HCT116 (cell line): ENCODE data around the gene DAZAP1. TPM values are rescaled to one million over a fixed set of nuclear protein-coding genes. Genes with fewer than 3 reads are reported as not detected.

Source experiments
- ATAC-seq: fragments of 200-7000 bp; cut with Tn5 transposase; 2 replicates; pipeline ENCODE4 v1.9.1; 2020; ENCODE audit warnings: mild to moderate bottlenecking, moderate library complexity
- BruUV-seq: library from RNA; stranded (reverse); fragments of 400-500 nt; replicated peaks from 2 replicates; lab custom pipeline; 2021; lab: Mats Ljungman, UMichigan
- CTCF ChIA-PET: fragments of 300-600 bp; sonication (Branson Sonifier 250); formaldehyde crosslinking; loops from one replicate; lab custom pipeline; 2021; ENCODE audit warnings: antibody characterized with exemption; lab: Charles Lee
- POLR2A ChIA-PET: fragments of 300-600, 350-600 bp; sonication (Branson Sonifier 250); formaldehyde crosslinking; loops from one replicate; lab custom pipeline; 2021; ENCODE audit warnings: antibody characterized with exemption; lab: Charles Lee
- RAD21 ChIA-PET, 2 experiments: fragments of 300-600 bp; sonication (Branson Sonifier 250); formaldehyde crosslinking; loops; one replicate each; lab custom pipeline; 2023; ENCODE audit warnings: low total read pairs in 2 of 2; ENCODE audit not compliant: uncharacterized antibody in 2 of 2, unreplicated experiment in 2 of 2, low non-redundant PET in 1 of 2; lab: Charles Lee
- DNase-seq: peaks from one replicate; pipeline ENCODE4 v3.0.0-alpha.2; 2010; ENCODE audit warnings: low read depth, low spot score
- H2AFZ ChIP-seq: fragments of 200-600 bp; shearing (Covaris generic), sonication (generic); 2 replicates; pipeline ENCODE4 v1.6.1; 2017; ENCODE audit warnings: low read depth, mixed run types, mixed read lengths, antibody characterized with exemption, low read length; ENCODE audit not compliant: poor library complexity, severe bottlenecking
- H3K27ac ChIP-seq: 2 replicates; pipeline ENCODE4 v1.5.1; 2012; ENCODE audit warnings: low read depth, low read length
- H3K27me3 ChIP-seq: fragments of 200-600 bp; sonication (generic); 2 replicates; pipeline ENCODE4 v1.6.1; 2016; ENCODE audit warnings: mixed run types, low read length, mixed read lengths; ENCODE audit not compliant: insufficient read depth
- H3K36me3 ChIP-seq, 2 experiments: fragments of 200-500 bp in 1 of 2; fragments of 200-600 bp in 1 of 2; sonication (Bioruptor generic) in 1 of 2; sonication (generic) in 1 of 2; 2 replicates each; pipeline versions ENCODE4 v1.5.1 to v1.6.1; 2014 to 2016; ENCODE audit warnings: low read length in 2 of 2, inconsistent platforms in 1 of 2, mixed read lengths in 1 of 2, mixed run types in 1 of 2; ENCODE audit not compliant: insufficient read depth in 2 of 2, control insufficient read depth in 1 of 2
- H3K4me1 ChIP-seq, 2 experiments: fragments of 200-600 bp in 1 of 2; sonication (generic) in 1 of 2; 2 replicates each; pipeline versions ENCODE4 v1.5.1 to v1.6.1; 2012 to 2017; ENCODE audit warnings: low read length in 2 of 2, inconsistent platforms in 1 of 2, mild to moderate bottlenecking in 1 of 2, mixed read lengths in 1 of 2, mixed run types in 1 of 2, moderate library complexity in 1 of 2; ENCODE audit not compliant: insufficient read depth in 2 of 2, control insufficient read depth in 1 of 2
- H3K4me2 ChIP-seq: fragments of 200-600 bp; sonication (generic); 2 replicates; pipeline ENCODE4 v1.6.1; 2017; ENCODE audit warnings: mixed run types, low read length, mixed read lengths
- H3K4me3 ChIP-seq, 2 experiments: fragments of 200-600 bp in 1 of 2; sonication (generic) in 1 of 2; replicated peaks in 1 of 2; 2 replicates each; pipeline ENCODE4 v1.5.1; 2011 to 2016; ENCODE audit warnings: low read length in 2 of 2, control low read depth in 1 of 2, low read depth in 1 of 2, mild to moderate bottlenecking in 1 of 2, mixed read lengths in 1 of 2, mixed run types in 1 of 2
- H3K79me2 ChIP-seq: fragments of 200-600 bp; sonication (generic); 2 replicates; pipeline ENCODE4 v1.6.1; 2017; ENCODE audit warnings: mild to moderate bottlenecking, mixed run types, low read length, moderate library complexity, mixed read lengths; ENCODE audit not compliant: insufficient read depth
- H3K9ac ChIP-seq: fragments of 200-600 bp; sonication (generic); 2 replicates; pipeline ENCODE4 v1.6.1; 2016; ENCODE audit warnings: low read length, mixed read lengths
- H3K9me2 ChIP-seq: fragments of 200-600 bp; sonication (generic), shearing (Covaris generic); 2 replicates; pipeline ENCODE4 v1.6.1; 2017; ENCODE audit warnings: mixed run types, mild to moderate bottlenecking, moderate library complexity; ENCODE audit not compliant: insufficient read depth
- H3K9me3 ChIP-seq, 2 experiments: fragments of 200-500 bp in 1 of 2; fragments of 200-600 bp in 1 of 2; sonication (Bioruptor generic) in 1 of 2; sonication (generic) in 1 of 2; 2 replicates each; pipeline ENCODE4 v1.6.1; 2014 to 2017; ENCODE audit warnings: low read length in 2 of 2, mixed read lengths in 2 of 2, inconsistent platforms in 1 of 2, low read depth in 1 of 2, mild to moderate bottlenecking in 1 of 2, mixed run types in 1 of 2, moderate library complexity in 1 of 2; ENCODE audit not compliant: control insufficient read depth in 1 of 2, insufficient read depth in 1 of 2
- H4K20me1 ChIP-seq: fragments of 200-600 bp; sonication (generic), shearing (Covaris generic); 2 replicates; pipeline ENCODE4 v1.6.1; 2017; ENCODE audit warnings: mixed run types, mild to moderate bottlenecking, moderate library complexity; ENCODE audit not compliant: insufficient read depth
- CBX3 ChIP-seq: IDR thresholded peaks from 2 replicates; pipeline ENCODE4 v1.6.1; 2012; ENCODE audit warnings: low read depth
- EGR1 ChIP-seq: IDR thresholded peaks from 2 replicates; pipeline ENCODE4 v1.6.1; 2012; ENCODE audit warnings: low read depth
- EZH2 ChIP-seq: fragments of 200-600 bp; sonication (generic); IDR thresholded peaks from 2 replicates; pipeline ENCODE4 v1.6.1; 2017; ENCODE audit warnings: antibody characterized with exemption, mixed run types
- EZH2phosphoT487 ChIP-seq: fragments of 200-600 bp; IDR thresholded peaks from 2 replicates; pipeline ENCODE4 v1.6.1; 2018; ENCODE audit warnings: antibody characterized with exemption, borderline replicate concordance
- FOSL1 ChIP-seq: IDR thresholded peaks from 2 replicates; pipeline ENCODE4 v1.6.1; 2012; ENCODE audit warnings: low read depth
- SRF ChIP-seq: IDR thresholded peaks from 2 replicates; pipeline ENCODE4 v1.6.1; 2012; ENCODE audit warnings: low read depth
- ZBTB33 ChIP-seq: IDR thresholded peaks from 2 replicates; pipeline ENCODE4 v1.6.1; 2011; ENCODE audit warnings: mild to moderate bottlenecking, low read length, moderate library complexity; ENCODE audit not compliant: insufficient replicate concordance; ENCODE audit errors: extremely low read depth
- ZFX ChIP-seq: fragments of 450-650 bp; IDR thresholded peaks from 2 replicates; pipeline ENCODE4 v1.6.1; 2017
- ZNF274 ChIP-seq: fragments of 200-500 bp; sonication (Bioruptor generic); IDR thresholded peaks from 2 replicates; pipeline ENCODE4 v1.6.1; 2014; ENCODE audit warnings: mild to moderate bottlenecking, low read depth, low read length, inconsistent platforms
- intact Hi-C: fragments of 100-400 bp; cut with micrococcal nuclease; formaldehyde crosslinking; loops from 2 replicates; pipeline ENCODE4 v1.10.0; 2022
- total RNA-seq: library from RNA; stranded (reverse); gene quantifications from one replicate; pipeline ENCODE4 v1.2.1, GENCODE V29; 2021; ENCODE audit not compliant: unreplicated experiment
- TF ChIP-seq, protein P1 (sequence below): IDR thresholded peaks from 2 replicates; pipeline ENCODE4 v1.6.1; 2012; ENCODE audit warnings: low read depth
- TF ChIP-seq, protein P2 (sequence below), 3 experiments: fragments of 200-600 bp in 1 of 3; sonication (generic) in 1 of 3; IDR thresholded peaks in 2 of 3; conservative IDR thresholded peaks in 1 of 3; 2 replicates each; pipeline ENCODE4 v1.5.1; 2012 to 2017; ENCODE audit warnings: low read depth in 2 of 3, low read length in 2 of 3, antibody characterized with exemption in 1 of 3, borderline replicate concordance in 1 of 3, control low read depth in 1 of 3, mild to moderate bottlenecking in 1 of 3, mixed read lengths in 1 of 3, mixed run types in 1 of 3, moderate library complexity in 1 of 3; ENCODE audit not compliant: insufficient read depth in 1 of 3

The DAZAP1 gene
- total RNA-seq, 1 experiment from 2014 or later: 191 TPM

DNA sequence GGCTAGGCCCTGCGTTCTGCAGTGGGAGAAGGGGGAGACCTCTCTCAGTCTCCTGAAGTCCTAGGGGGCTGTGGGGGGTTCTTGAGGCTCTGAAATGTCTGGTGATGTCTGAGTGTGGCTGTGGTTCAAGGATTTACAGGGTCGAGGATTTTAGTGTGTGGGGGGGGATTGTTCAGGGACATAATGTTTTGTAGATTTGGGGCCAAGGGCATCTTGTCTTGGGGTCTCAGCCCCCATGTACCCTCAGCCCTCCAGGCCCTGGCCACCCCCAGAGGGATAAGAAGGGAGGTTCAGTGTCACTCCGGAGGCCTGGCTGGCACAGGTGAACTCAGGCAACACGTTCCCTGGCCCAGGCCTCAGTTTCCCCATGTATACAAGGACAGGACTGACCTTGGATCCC lies 40.1 kb downstream of the DAZAP1 start:
- intact Hi-C loops: no loop called here
- BruUV-seq: no TSS peak
- Histone ChIP-seq H4K20me1 (peaks cover 3% of the 10 kb centered on the region; the same call in 1 of the 2 replicates), H2AFZ (no peak overlapping the region), H3K36me3 (no peaks in the 10 kb centered on the region), H3K27me3 (no peaks in the 10 kb centered on the region; the same call in 1 of the 2 replicates), H3K4me3 (no peak overlapping the region), H3K9me3 (no peaks in the 10 kb centered on the region), H3K4me2 (no peak overlapping the region), H3K9ac (no peak overlapping the region), H3K9me2 (no peaks in the 10 kb centered on the region), H3K4me1 (peaks cover 23 to 44% of the 10 kb centered on the region in 2 experiments), H3K79me2 (peaks cover 2% of the 10 kb centered on the region; the same call in 1 of the 2 replicates), H3K27ac (no peak overlapping the region)
- ChIA-PET RAD21 (no interaction called here), CTCF (no interaction called here), POLR2A (interaction anchor here (1.3 kb wide), 1 partner anchor 8 kb away, joined by 3 read pairs; no protein-coding TSS in a partner anchor)
- TF ChIP-seq ZFX: no peak
- TF ChIP-seq CBX3: no peak
- no peak for TF ChIP-seq EGR1
- TF ChIP-seq, protein P1, sequence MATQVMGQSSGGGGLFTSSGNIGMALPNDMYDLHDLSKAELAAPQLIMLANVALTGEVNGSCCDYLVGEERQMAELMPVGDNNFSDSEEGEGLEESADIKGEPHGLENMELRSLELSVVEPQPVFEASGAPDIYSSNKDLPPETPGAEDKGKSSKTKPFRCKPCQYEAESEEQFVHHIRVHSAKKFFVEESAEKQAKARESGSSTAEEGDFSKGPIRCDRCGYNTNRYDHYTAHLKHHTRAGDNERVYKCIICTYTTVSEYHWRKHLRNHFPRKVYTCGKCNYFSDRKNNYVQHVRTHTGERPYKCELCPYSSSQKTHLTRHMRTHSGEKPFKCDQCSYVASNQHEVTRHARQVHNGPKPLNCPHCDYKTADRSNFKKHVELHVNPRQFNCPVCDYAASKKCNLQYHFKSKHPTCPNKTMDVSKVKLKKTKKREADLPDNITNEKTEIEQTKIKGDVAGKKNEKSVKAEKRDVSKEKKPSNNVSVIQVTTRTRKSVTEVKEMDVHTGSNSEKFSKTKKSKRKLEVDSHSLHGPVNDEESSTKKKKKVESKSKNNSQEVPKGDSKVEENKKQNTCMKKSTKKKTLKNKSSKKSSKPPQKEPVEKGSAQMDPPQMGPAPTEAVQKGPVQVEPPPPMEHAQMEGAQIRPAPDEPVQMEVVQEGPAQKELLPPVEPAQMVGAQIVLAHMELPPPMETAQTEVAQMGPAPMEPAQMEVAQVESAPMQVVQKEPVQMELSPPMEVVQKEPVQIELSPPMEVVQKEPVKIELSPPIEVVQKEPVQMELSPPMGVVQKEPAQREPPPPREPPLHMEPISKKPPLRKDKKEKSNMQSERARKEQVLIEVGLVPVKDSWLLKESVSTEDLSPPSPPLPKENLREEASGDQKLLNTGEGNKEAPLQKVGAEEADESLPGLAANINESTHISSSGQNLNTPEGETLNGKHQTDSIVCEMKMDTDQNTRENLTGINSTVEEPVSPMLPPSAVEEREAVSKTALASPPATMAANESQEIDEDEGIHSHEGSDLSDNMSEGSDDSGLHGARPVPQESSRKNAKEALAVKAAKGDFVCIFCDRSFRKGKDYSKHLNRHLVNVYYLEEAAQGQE: no peak
- TF ChIP-seq ZBTB33: no peak
- no peak for TF ChIP-seq FOSL1
- TF ChIP-seq, protein P2, sequence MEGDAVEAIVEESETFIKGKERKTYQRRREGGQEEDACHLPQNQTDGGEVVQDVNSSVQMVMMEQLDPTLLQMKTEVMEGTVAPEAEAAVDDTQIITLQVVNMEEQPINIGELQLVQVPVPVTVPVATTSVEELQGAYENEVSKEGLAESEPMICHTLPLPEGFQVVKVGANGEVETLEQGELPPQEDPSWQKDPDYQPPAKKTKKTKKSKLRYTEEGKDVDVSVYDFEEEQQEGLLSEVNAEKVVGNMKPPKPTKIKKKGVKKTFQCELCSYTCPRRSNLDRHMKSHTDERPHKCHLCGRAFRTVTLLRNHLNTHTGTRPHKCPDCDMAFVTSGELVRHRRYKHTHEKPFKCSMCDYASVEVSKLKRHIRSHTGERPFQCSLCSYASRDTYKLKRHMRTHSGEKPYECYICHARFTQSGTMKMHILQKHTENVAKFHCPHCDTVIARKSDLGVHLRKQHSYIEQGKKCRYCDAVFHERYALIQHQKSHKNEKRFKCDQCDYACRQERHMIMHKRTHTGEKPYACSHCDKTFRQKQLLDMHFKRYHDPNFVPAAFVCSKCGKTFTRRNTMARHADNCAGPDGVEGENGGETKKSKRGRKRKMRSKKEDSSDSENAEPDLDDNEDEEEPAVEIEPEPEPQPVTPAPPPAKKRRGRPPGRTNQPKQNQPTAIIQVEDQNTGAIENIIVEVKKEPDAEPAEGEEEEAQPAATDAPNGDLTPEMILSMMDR (IDR thresholded peaks at IDR 0.05 in 2 of 3, conservative IDR thresholded peaks at IDR 0.05 in 1 of 3; ENCODE audit: borderline replicate concordance in 1 of 3, insufficient read depth in 1 of 3, low read depth in 2 of 3, low read length in 2 of 3): no peak
- TF ChIP-seq SRF: no peak
- TF ChIP-seq EZH2: no peak
- TF ChIP-seq EZH2phosphoT487: no peak
- TF ChIP-seq ZNF274: no peak
- DNase-seq: no peak
- no peak for ATAC-seq
